Measurements from ENCODE around the gene GLB1L.

The GLB1L gene

DNA sequence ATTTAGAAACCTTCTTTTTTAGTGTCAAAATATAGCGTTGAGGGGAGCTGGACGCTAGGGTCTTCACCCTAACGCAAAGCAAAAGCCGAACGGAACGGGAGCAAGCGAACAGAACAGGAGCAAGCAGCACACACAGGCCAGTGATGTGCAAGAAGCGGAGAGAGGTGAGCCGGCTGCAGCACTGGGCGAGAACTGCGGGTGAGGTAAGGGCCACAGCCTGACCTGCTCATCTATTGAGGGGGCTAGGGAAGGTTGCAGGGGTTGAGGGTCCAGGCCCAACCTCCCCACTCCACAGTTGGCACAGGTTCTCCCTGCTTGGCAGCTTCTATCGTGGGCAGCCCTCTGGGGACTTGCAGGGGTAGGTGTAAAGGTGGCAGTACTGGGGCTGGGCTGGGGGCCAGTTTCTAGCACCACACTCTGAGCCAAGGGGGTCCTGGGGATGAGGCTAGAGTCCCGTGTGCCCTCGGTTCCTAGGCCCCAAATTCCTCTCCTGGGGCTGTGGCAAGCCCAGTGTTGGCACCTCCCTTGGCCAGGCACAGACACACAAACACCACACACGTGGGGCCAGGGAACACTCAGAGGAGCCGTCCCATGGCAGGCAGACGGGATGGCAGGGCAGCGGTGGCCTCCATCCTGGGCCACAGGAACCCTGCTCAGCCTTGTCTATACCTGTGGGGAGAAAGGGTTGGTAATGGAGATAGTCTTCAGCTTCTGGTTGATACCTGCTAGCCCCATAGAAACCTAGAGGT lies 25.3 kb downstream of the GLB1L start:
- DNase-seq, result no peak

DNA sequence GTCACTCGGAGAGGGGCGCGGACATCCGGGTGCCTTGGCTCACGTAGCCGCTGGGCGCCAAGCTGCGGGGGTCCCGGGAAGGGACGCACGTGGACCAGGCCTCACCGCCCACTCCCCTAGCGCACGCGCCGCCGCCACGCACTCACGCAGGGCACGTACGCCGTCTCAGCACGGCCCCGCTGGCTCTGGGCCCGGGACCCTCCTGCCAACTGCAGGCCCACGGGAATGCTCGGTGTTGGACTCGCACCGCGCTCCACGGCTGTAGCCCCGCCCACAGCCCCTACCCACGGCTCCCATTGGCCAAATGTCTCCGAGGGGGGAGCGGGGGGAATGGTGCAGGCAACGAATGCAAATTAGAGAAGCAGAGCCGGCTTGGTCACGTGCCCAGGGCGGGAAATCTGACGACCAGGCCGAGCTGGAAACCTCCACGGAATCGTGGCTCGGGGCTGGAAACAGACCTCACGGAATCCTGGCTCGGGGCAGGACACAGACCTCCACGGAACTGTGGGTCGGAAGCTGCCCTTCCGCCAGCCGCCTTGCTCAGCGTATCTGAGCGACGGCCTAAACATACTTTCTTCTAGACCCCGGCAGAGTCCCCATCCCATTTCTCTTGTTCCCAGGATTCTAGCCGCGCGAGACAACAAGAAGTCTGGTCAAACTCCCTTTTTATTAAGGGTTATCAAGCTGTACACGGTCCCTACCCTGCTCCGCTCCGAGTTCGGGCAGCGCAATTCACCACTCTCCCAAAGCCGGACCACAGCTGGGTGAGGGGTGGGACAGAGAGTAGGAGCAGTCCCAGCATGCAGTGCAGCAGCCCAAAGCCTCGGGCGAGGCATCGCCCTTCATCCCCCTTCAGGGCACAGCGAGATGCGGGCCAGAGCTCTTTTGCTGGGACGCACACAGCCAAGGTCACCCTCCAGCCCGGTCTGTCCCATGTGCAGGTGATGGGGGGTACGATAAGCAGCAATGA lies 26.2 kb downstream of the GLB1L start, which contains the start of gene ABCB6:
ABCB6 (minus strand) TSS at position 227 of the 970 bp plus-strand sequence. CDS start 285 bp downstream, outside the sequence.
- peak; percentile 48 for DNase-seq

DNA sequence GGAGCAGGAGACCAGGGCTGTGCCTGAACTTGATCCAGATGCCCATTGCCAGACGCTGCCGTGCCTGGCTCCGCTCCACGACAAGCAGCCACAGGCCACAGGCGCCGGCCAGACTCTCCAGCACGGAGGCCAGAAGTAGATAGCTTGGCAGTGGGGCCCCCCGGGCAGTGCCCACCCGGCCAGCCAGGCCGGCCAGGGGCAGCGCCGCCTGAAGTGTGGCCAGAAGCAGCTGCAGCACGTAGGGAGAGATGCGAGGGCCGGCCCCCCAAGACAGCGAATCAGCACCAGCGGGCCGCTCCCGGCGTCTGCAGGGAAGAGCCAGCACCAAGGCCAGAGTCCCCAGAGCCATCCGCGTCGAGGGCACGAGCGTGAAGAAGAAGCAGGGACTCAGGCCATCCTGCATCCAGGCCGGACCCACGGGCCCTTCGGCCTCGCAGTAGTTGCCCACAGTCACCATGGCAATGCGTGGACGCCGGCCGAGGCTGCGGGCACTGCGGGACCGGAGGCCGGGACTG lies 27.0 kb downstream of the GLB1L start:
- DNase-seq, result no peak

DNA sequence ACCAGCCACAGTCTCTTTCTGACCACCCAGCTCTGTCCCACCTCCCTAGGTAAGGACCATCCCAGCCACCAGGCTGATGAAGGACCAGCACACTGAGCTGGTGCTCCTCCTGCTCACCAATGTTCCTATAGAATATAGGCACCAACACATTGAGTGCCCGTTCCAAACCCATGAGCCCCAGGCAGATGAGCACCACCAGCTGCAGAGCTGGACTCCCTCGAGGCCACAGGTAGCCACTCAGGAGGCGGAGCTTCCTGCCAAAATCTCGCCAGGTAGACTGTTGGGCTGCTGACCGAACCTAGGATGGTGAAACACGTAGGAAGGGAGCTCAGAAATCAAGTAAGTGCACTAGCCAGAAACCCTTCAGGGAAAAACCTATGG lies 28.7 kb downstream of the GLB1L start:
- DNase-seq, result no peak

DNA sequence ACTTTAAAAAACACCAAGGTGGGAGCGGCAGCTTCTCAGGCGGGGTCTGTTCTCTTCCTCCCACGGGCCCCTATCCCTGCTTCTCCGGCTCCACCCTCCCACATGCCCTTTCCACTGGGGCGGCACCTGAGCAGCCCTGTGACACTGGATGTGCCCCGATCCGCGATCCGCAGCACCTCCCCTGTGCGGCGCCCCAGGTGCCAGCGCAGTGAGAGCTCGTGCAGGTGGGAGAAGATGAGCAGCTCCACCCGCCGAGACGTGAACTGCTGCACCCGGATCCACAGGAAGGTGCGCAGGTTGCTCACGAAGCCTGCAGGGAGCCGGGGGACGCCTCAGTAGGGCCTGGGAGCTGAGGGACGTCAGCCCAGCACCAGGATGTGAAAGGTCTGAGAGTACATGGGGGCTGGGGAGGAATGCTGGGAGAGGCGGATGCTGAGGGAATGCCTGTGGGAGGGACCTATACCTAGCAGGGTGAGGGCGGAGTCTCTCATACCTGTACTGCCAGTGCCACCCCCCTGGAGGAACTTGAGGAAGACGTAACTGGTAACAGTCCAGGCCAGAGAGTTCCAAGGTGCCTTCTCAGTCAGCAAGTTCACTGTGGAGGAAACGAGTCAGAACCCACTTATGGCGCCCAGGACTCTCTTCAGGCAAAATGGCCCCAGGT lies 29.2 kb downstream of the GLB1L start:
- DNase-seq, result no peak

DNA sequence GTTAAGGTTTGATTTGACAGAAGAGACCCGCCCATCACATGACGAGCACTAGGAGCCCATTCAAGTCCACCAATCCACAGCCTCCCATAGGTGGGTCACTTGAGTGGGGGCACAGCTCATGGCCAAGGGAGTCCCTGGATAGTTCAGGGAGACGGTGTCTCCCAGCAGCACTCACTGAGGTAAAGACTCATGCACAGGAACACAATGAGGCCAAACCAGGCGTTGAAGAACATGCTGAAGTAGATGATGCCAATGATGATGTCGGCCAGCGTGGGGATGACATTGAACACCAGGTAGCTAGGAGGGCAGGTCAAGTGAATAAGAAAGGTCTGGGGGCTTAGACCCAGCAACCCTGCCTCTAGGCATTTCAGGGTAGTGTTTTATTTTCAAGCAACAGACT lies 30.5 kb downstream of the GLB1L start:
- no peak for DNase-seq

DNA sequence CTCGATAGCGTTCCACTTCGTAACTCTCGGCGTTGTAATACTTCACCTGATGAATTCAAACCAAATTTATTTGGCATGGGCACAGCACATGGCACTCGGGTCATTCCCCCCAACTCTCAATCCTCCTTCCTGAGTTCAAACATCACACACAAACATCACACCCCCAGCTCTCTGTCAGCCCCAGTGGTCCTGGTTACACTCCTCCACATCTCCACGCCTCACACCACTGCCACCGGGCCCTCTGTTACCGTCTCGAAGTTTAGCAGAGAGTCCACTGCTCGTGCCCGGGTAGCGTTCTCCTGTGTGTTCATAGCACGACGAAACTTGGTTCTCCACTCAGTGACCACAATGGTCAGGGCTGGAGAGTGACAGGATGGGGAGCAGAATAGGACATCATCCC lies 31.1 kb downstream of the GLB1L start:
- DNase-seq, result no peak

DNA sequence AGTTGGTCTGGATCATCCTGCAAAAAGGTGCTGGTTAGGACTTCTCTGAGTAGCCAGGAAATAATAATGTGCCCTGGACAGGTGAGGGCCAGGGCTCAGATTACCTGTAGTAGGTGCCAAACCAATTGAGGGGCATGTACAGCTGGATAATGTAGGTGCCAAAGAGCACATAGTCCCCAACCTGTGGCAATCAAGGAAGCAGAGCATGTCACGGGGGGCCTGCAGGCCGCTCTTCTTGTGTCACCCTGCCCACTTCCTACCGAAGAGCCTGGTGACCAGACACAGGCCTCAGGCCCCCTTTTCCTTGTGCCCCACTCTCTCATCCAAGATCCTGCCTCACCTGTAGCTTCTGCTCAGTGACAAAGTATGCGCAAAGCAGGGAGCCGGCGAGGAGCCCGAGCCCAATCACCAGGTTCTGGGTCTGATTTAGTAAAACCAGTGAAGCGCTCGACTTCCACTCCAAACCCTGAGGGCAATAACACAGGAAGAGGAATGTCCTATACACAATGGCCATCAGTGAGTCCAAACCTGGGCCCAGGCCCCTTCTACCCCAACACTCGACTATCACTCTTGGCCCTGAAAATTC lies 31.7 kb downstream of the GLB1L start:
- DNase-seq, result no peak

DNA sequence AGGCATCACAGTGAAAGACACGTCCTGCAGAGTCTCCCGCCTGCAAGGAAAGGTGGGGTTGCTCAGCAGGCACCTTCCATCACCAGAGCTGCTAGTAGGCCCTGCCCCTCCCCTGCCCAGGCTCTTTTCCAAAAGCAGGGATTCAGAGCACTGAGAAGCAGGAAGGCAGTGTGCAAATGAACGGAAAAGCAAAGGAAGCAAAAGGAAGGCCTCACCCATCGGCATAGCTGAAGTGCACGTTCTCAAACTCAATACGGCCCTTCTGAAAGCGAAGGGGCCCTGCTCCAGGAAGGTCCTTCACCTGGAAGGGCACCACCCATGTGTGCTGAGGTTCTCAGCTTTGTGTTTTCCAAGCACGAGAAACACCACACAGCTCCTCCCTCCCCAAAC lies 32.2 kb downstream of the GLB1L start:
- no peak for DNase-seq

DNA sequence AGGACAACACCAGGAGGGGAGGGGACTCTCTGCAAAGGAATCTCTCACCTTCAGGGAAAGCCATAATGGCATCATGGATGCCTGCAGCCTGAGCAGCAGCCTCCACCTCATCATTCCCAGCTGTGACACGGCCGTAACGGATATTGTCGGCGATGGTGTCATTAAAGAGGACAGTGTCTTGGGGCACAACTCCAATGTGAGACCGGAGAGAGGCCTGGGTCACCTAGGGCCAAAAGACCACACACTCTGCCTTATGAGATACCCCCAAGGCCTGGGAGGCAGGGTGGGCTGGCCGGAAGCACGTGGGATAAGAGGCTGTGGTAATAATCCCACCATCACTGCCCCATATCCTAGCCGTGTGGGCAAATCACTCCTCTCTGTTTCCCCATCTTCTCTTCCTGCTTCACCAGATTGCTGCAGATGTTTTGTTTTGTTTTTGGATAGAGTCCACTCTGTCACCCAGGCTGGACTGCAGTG lies 34.3 kb downstream of the GLB1L start:
- no peak for DNase-seq

DNA sequence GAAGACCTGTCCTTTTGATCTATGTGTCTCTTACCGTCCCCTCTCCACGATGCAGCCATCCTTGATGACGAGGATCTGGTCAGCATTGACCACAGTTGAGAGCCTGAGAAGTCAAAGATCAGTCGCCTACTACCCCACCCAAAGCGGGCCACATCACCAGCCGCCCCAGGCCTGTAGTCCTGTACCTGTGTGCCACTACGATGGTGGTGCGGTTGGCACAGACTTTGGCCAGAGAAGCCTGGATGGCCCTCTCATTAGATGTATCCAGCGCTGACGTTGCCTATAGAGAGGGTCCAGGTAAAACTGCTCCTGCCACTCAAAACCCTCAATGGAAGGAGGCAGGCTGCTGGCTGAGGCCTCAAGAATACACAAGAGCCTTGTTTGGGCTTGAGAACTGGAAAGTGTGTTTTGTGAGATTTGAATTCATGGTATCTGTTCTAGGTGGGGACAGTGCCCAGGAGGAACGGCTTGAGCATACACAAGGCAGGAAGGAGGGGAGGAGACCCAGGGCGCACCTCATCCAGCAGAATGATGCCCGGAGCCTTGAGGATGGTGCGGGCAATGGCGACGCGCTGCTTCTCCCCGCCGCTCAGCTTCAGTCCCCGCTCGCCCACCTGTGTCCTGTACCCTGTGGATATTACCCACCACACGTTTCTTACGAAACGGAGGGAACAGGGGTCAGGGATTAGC lies 34.9 kb downstream of the GLB1L start:
- DNase-seq, result no peak

DNA sequence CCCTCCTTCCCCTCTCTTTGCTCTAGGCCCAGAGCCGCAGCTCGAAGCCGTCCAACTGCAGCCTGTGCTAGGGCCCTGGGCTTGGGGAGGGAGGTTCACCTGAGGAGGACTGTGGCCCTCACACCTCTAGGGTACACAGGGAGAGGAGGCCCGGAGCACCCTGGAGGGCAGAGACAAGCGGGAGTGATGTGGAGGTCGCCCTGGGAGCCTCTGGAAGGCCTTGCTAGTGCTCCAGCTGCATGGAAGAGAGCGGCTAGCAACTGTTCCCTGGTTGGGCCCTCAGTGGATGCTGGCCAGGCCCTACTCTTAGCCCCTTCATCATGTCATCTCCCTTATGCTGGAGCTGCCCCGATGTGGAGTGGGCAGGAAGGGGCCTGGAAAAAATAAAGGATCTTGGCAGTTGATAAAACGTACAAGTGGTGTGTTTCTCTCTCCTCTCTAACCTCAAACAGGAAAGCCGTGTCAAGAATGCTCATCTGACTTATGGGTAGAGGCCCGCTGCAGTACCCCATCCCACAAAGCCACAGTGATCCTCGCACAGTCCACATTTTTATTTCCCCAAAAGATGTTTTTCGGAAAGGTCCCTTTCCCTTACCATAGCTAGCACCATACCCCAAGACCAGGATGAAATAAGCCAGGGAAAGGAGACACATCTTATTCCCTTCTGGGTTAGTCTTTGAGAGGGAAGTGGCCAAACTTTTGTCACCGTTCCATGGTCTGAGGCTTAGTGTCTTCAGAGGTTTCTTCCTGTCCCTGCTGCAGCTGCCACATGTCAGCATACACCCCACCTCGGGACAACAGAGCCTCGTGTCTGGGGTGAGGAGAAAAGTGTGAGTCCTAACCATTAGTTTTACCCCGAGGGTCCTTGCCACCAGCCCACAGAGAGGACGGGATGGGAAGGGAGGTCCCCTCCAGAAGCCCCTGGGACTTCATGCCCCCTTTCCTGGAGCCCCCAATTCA lies 35.7 kb downstream of the GLB1L start:
- DNase-seq, result no peak

DNA sequence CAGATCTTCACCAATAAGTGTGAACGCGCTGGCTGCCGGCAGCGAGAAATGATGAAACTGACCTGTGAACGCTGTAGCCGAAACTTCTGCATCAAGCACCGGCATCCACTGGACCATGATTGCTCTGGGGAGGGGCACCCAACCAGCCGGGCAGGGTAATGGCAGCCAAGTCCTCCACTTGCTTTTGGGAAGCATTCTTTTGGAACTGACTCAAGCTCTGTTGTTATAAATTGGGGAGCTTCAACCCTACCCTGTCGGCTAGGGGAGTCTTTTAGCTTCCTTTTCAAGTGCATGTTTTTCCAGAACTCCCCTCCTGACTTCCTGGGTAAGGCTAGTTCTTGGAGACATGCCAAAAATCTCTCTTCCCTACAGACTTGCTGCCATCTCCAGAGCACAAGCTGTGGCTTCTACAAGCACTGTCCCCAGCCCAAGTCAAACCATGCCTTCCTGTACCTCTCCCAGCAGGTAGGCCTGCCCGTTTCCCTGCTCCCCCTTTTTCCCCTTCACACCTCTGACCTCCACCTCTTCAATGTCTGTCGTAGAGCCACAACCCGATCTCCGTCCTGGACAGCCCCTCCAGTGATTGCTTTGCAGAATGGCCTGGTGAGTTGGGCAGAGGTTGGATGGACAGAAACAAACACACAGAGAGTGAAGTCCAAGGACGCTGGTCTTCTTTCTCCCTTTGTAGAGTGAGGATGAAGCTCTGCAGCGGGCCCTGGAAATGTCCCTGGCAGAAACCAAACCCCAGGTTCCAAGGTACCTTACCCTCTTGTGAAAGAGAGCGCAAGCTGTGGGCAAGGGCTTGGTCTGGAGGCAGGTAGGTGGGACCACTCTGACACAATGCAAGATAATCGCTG lies 37.1 kb downstream of the GLB1L start:
- DNase-seq, result no peak

DNA sequence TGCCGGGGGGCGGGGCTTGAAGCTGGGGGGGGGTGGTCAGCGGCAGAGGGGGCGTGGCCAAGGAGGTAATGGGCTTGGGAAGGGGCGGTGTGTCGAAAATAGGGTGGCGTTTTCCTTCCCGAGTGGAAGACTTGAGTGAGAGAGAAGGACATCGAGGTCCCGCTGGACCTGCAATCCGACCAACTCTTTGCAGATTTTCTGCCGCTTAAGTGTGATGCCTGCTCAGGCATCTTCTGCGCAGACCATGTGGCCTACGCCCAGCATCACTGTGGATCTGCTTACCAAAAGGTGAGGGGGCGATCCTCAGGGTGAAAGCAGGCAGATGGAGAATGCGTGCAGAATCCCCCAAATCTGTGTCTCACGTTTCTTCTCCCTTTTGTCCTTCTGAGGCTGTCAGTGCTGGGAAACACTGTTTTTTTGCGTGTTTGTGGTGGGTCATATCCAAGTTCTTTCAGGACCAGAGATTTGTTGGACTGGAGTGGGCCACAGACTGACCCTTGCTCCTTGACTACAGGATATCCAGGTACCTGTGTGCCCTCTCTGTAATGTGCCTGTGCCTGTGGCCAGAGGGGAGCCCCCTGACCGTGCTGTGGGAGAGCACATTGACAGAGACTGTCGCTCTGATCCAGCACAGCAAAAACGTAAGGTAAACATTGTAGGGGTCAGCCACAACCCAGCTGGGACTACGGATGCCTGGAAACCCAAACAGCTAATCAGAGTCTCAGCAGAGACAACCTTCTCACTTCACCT lies 37.9 kb downstream of the GLB1L start:
- DNase-seq, result no peak

DNA sequence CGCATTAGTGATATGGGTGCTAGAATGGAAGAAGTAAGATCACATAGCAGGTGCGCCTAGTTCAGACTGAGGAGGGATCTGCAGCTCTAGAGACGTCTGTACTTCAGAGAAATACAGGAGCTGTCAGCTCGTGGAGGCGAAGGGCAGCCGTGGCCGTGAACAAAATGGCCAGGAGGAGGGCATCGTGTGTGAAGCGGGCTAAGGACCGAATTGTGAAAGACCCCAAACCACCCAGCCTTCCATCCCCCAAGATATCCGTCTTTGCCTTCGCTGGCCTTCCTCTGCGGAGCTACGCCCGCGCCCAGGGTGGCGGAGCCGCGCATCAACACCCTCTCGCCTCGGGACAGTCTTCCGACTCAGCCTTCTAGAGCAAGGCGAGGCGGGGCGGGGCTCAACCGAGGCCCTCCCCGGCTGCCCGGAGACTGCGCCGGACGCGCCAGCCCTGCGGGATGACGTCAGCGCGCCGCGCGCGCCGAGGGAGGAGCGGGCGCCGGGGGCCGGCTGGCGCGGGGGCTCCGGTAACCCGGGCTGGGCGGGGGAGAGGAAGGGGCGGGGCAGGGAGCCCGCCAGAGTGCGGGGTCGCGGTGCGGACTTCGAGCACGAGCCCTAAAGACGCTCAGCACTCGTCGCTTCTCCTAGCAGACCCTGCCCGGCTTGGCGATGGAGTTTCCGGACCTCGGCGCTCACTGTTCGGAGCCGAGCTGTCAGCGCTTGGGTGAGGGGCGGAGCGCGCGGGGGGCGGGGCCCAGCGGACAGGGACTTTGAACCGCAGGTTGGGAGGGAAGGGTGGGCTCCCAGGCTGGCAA lies 38.7 kb downstream of the GLB1L start, which contains the start of gene ZFAND2B:
ZFAND2B (plus strand) TSS at position 455 of the 806 bp plus-strand sequence; CDS start at position 661, 206 bp downstream.
- peak; percentile 51 for DNase-seq

DNA sequence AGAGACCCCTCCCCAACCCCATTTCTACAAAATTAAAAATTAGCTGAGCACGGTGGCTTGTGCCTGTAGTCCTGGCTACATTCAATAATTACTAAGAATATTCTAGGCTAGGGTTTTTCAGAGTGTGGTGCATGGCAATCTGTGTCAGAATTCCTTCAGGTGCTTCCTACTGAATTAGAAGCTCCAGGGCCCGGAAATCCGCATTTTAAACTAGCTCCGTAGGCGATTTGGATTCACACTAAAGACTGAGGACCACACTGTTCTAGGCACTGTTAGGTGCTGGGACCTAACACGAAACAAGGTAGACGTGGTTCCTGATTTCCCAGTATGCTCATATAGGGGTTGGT lies 39.3 kb downstream of the GLB1L start:
- no peak for DNase-seq

DNA sequence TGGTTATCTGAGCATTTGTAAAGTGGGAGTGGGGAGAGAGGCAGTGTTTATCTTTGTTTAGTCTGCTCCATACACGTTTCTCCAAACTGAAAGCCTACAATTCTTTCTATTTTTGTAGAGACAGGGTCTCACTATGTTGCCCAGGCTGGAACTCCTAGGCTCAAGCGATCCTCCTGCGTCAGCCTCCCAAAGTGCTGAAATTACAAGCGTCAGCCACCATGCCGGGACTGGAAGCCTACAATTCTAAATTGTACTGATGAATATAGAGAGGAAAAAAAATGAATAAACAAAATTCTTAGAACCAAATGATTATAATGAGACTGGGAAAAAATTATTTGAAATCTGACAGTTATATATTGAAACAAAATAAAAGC lies 40.1 kb downstream of the GLB1L start:
- no peak for DNase-seq
